Keratinocyte (primary cell): ENCODE data around the gene MBP. TPM values are rescaled to one million over a fixed set of nuclear protein-coding genes. Genes with fewer than 3 reads are reported as not detected.

Source experiments
- DNase-seq: peaks from one replicate; pipeline ENCODE4 v3.0.0-alpha.2; 2011; ENCODE audit warnings: low read depth, missing footprints, low spot score
- FAIRE-seq: peaks from 2 replicates; lab custom pipeline; 2011; peaks lifted over from hg19 to GRCh38; lab: Jason Lieb, UNC
- H2AFZ ChIP-seq: 2 replicates; pipeline ENCODE4 v1.6.0; 2012; ENCODE audit warnings: low read length, control low read depth, inconsistent platforms; ENCODE audit not compliant: control insufficient read depth
- H3K27ac ChIP-seq: 2 replicates; pipeline ENCODE4 v1.5.1; 2011; ENCODE audit warnings: low read length; ENCODE audit not compliant: control insufficient read depth, insufficient read depth
- H3K27me3 ChIP-seq: 3 replicates; pipeline ENCODE4 v1.6.0; 2011; ENCODE audit warnings: low read length; ENCODE audit not compliant: control insufficient read depth, insufficient read depth; ENCODE audit errors: extremely low read depth
- H3K36me3 ChIP-seq, 2 experiments: 2 replicates in 1 of 2; 3 replicates in 1 of 2; pipeline ENCODE4 v1.5.1; 2011; ENCODE audit warnings: low read length in 2 of 2, mild to moderate bottlenecking in 1 of 2; ENCODE audit not compliant: control insufficient read depth in 2 of 2, insufficient read depth in 2 of 2; ENCODE audit errors: extremely low read depth in 1 of 2
- H3K4me1 ChIP-seq: 3 replicates; pipeline ENCODE4 v1.5.1; 2011; ENCODE audit warnings: low read length; ENCODE audit not compliant: control insufficient read depth, insufficient read depth; ENCODE audit errors: extremely low read depth
- H3K4me2 ChIP-seq: 3 replicates; pipeline ENCODE4 v1.6.0; 2011; ENCODE audit warnings: low read depth, low read length; ENCODE audit not compliant: control insufficient read depth, insufficient read depth; ENCODE audit errors: extremely low read depth
- H3K4me3 ChIP-seq, 3 experiments: fragments of 200-600 bp in 1 of 3; sonication (generic) in 1 of 3; 2 replicates in 2 of 3; 3 replicates in 1 of 3; pipeline ENCODE4 v1.5.1; 2011 to 2016; ENCODE audit warnings: low read length in 3 of 3, mild to moderate bottlenecking in 3 of 3, control low read depth in 2 of 3, inconsistent platforms in 1 of 3, low read depth in 1 of 3, mixed read lengths in 1 of 3, mixed run types in 1 of 3, moderate library complexity in 1 of 3; ENCODE audit not compliant: control insufficient read depth in 2 of 3, insufficient read depth in 2 of 3; ENCODE audit errors: extremely low read depth in 1 of 3
- H3K79me2 ChIP-seq: 2 replicates; pipeline ENCODE4 v1.6.0; 2012; ENCODE audit warnings: low read length; ENCODE audit not compliant: control insufficient read depth, insufficient read depth
- H3K9ac ChIP-seq: 3 replicates; pipeline ENCODE4 v1.6.0; 2011; ENCODE audit warnings: low read length; ENCODE audit not compliant: control insufficient read depth, insufficient read depth; ENCODE audit errors: extremely low read depth
- H3K9me1 ChIP-seq: 3 replicates; pipeline ENCODE4 v1.6.0; 2011; ENCODE audit warnings: low read length; ENCODE audit not compliant: control insufficient read depth, insufficient read depth; ENCODE audit errors: extremely low read depth
- H3K9me3 ChIP-seq: 2 replicates; pipeline ENCODE4 v1.5.1; 2012; ENCODE audit warnings: low read depth, low read length; ENCODE audit not compliant: control insufficient read depth
- H4K20me1 ChIP-seq: 3 replicates; pipeline ENCODE4 v1.6.0; 2011; ENCODE audit warnings: low read length; ENCODE audit not compliant: control insufficient read depth, insufficient read depth; ENCODE audit errors: extremely low read depth
- CTCF ChIP-seq, 3 experiments: IDR thresholded peaks in 1 of 3; conservative IDR thresholded peaks in 1 of 3; optimal IDR thresholded peaks in 1 of 3; 2 replicates in 2 of 3; 3 replicates in 1 of 3; pipeline versions ENCODE3 to v1.5.1; 2011; ENCODE audit warnings: low read length in 3 of 3, mild to moderate bottlenecking in 3 of 3, moderate library complexity in 2 of 3, control low read depth in 1 of 3, inconsistent platforms in 1 of 3; ENCODE audit not compliant: insufficient read depth in 2 of 3; ENCODE audit errors: extremely low read depth in 1 of 3
- EZH2 ChIP-seq: IDR thresholded peaks from one replicate; pipeline ENCODE4 v1.6.1; 2012; ENCODE audit warnings: inconsistent platforms, mild to moderate bottlenecking, low read length, moderate library complexity
- dilution Hi-C: fragments of 300-500 bp; cut with MboI; formaldehyde crosslinking; loops from one replicate; pipeline ENCODE4 v1.7.0; 2020; ENCODE audit warnings: low sequenced_read_pairs; ENCODE audit not compliant: extremely low pct_ligation_motif_present
- polyA plus RNA-seq, 5 experiments: library from polyadenylated mRNA; depleted of rRNA in 3 of 5; stranded (reverse) in 3 of 5; stranded (forward) in 1 of 5; unstranded in 1 of 5; fragments of >200 nt; gene quantifications; 1 replicate in 1 of 5; 2 replicates in 3 of 5; 3 replicates in 1 of 5; pipeline versions ENCODE4 v1.2.1 to v1.2.3, GENCODE V29; 2011 to 2012; ENCODE audit warnings: missing spikeins in 2 of 5, low read depth in 1 of 5, low replicate concordance in 1 of 5

Gene MBP
- polyA plus RNA-seq, 1 donor (not counting 4 experiments of a cell fraction or from before 2014, with no cell fraction given), result 38.7 TPM

- H3K4me3 ChIP-seq, result no peak overlapping the region
- no peak for TF ChIP-seq EZH2
- TF ChIP-seq CTCF (optimal IDR thresholded peaks at IDR 0.05 in 1 of 3, IDR thresholded peaks at IDR 0.05 in 1 of 3, conservative IDR thresholded peaks at IDR 0.05 in 1 of 3; ENCODE audit: extremely low read depth in 1 of 3, insufficient read depth in 2 of 3, low read length in 3 of 3), result no peak
- H3K4me1 ChIP-seq, result peaks cover 18% of the 10 kb centered on the region
- H3K27me3 ChIP-seq, result no peaks in the 10 kb centered on the region
- H3K4me2 ChIP-seq, result no peak overlapping the region
- dilution Hi-C loops, result no loop called here
- no peaks in the 10 kb centered on the region for H3K9me3 ChIP-seq
- no peak overlapping the region for H3K27ac ChIP-seq
- H3K36me3 ChIP-seq, result no peaks in the 10 kb centered on the region
- FAIRE-seq, result no peak
- DNase-seq, result no peak
- no peaks in the 10 kb centered on the region for H4K20me1 ChIP-seq
- H3K9ac ChIP-seq, result no peak overlapping the region
- H3K79me2 ChIP-seq, result peaks cover 41% of the 10 kb centered on the region
- peaks cover 3% of the 10 kb centered on the region for H3K9me1 ChIP-seq
- H2AFZ ChIP-seq, result no peak overlapping the region
Measured at GRCh38 chr18:77038182-77038858, 94.3 kb downstream of the MBP start.

- H4K20me1 ChIP-seq, result no peaks in the 10 kb centered on the region
- FAIRE-seq (no peak), DNase-seq (no peak)
- no peak overlapping the region for H2AFZ ChIP-seq
- H3K79me2 ChIP-seq, result peaks cover 41% of the 10 kb centered on the region
- H3K4me3 ChIP-seq, result no peak overlapping the region
- H3K4me1 ChIP-seq, result peaks cover 12% of the 10 kb centered on the region
- no peaks in the 10 kb centered on the region for H3K27me3 ChIP-seq
- H3K36me3 ChIP-seq, result no peaks in the 10 kb centered on the region
- dilution Hi-C loops, result no loop called here
- H3K9ac ChIP-seq, result no peak overlapping the region
- TF ChIP-seq EZH2, result no peak
- TF ChIP-seq CTCF (optimal IDR thresholded peaks at IDR 0.05 in 1 of 3, IDR thresholded peaks at IDR 0.05 in 1 of 3, conservative IDR thresholded peaks at IDR 0.05 in 1 of 3; ENCODE audit: extremely low read depth in 1 of 3, insufficient read depth in 2 of 3, low read length in 3 of 3), result no peak
- no peak overlapping the region for H3K4me2 ChIP-seq
- no peaks in the 10 kb centered on the region for H3K9me3 ChIP-seq
- H3K27ac ChIP-seq, result no peak overlapping the region
- peaks cover 3% of the 10 kb centered on the region for H3K9me1 ChIP-seq
Measured at GRCh38 chr18:77037567-77037966, 95.0 kb downstream of the MBP start.
